GM12878 (cell line): Measurements from ENCODE around the gene IQGAP2. TPM values are rescaled to one million over a fixed set of nuclear protein-coding genes. Genes with fewer than 3 reads are reported as not detected.

ENCODE experiments used
- ATAC-seq: fragments of 200-7000 bp; cut with Tn5 transposase; 3 replicates; pipeline ENCODE4 v1.9.1; 2020; ENCODE audit warnings: mild to moderate bottlenecking, moderate library complexity
- BruUV-seq: library from RNA; stranded (reverse); fragments of 400-500 nt; replicated peaks from 2 replicates; lab custom pipeline; 2021; lab: Mats Ljungman, UMichigan
- CTCF ChIA-PET: fragments of 300-600 bp; sonication (Branson Sonifier 250); formaldehyde crosslinking; extraction: SDS; loops from one replicate; lab custom pipeline; 2021; ENCODE audit warnings: inconsistent platforms; lab: Yijun Ruan, JAX
- POLR2A ChIA-PET: fragments of 350-600 bp; formaldehyde crosslinking; extraction: SDS; loops from one replicate; lab custom pipeline; 2021; ENCODE audit warnings: inconsistent platforms; lab: Charles Lee
- RAD21 ChIA-PET: fragments of 300-600 bp; sonication (Branson Sonifier 250); formaldehyde crosslinking; loops from one replicate; lab custom pipeline; 2023; ENCODE audit warnings: antibody characterized with exemption; ENCODE audit not compliant: unreplicated experiment; lab: Charles Lee
- SMC1A ChIA-PET: fragments of 300-600 bp; sonication (Branson Sonifier 250); formaldehyde crosslinking; loops from one replicate; lab custom pipeline; 2023; ENCODE audit not compliant: unreplicated experiment, uncharacterized antibody; lab: Charles Lee
- DNase-seq: peaks from one replicate; pipeline ENCODE4 v3.0.0-alpha.2; 2011; ENCODE audit warnings: low read depth, low spot score
- FAIRE-seq: peaks from 3 replicates; lab custom pipeline; 2011; peaks lifted over from hg19 to GRCh38; lab: Jason Lieb, UNC
- H2AFZ ChIP-seq: 2 replicates; pipeline ENCODE4 v1.6.0; 2011; ENCODE audit warnings: low read depth, low read length, control low read depth; ENCODE audit not compliant: control insufficient read depth
- H3K27ac ChIP-seq: 2 replicates; pipeline ENCODE4 v1.5.1; 2011; ENCODE audit warnings: control low read depth; ENCODE audit not compliant: control insufficient read depth, insufficient read depth
- H3K27me3 ChIP-seq, 2 experiments: replicated peaks in 1 of 2; 2 replicates each; pipeline versions ENCODE4 v1.6.0 to v1.6.1; 2011; ENCODE audit warnings: low read length in 1 of 2; ENCODE audit not compliant: control insufficient read depth in 2 of 2, insufficient read depth in 2 of 2
- H3K36me3 ChIP-seq, 2 experiments: 2 replicates each; pipeline ENCODE4 v1.5.1; 2011; ENCODE audit warnings: low read length in 1 of 2; ENCODE audit not compliant: control insufficient read depth in 2 of 2, insufficient read depth in 2 of 2
- H3K4me1 ChIP-seq: 2 replicates; pipeline ENCODE4 v1.6.1; 2011; ENCODE audit warnings: mild to moderate bottlenecking, low read length, moderate library complexity, mixed read lengths; ENCODE audit not compliant: control insufficient read depth, insufficient read depth
- H3K4me2 ChIP-seq: 2 replicates; pipeline ENCODE4 v1.6.0; 2011; ENCODE audit warnings: control low read depth; ENCODE audit not compliant: control insufficient read depth, insufficient read depth
- H3K4me3 ChIP-seq: fragments of 200-600 bp; sonication (generic); 2 replicates; pipeline ENCODE4 v1.5.1; 2016
- H3K79me2 ChIP-seq: 2 replicates; pipeline ENCODE4 v1.6.0; 2011; ENCODE audit warnings: low read length; ENCODE audit not compliant: control insufficient read depth, insufficient read depth
- H3K9ac ChIP-seq: 2 replicates; pipeline ENCODE4 v1.8.0; 2011; ENCODE audit warnings: low read length, control low read depth, mixed read lengths; ENCODE audit not compliant: control insufficient read depth, insufficient read depth
- H3K9me3 ChIP-seq: replicated peaks from 3 replicates; pipeline ENCODE4 v1.5.1; 2011; ENCODE audit warnings: mild to moderate bottlenecking, low read length; ENCODE audit not compliant: control insufficient read depth, insufficient read depth
- H4K20me1 ChIP-seq: 2 replicates; pipeline ENCODE4 v1.6.0; 2011; ENCODE audit not compliant: control insufficient read depth, insufficient read depth
- BCL11A ChIP-seq: IDR thresholded peaks from 2 replicates; pipeline ENCODE4 v1.6.1; 2011; ENCODE audit warnings: low read depth, low read length
- ESRRA ChIP-seq: IDR thresholded peaks from 2 replicates; pipeline ENCODE4 v1.6.1; 2012; ENCODE audit warnings: mild to moderate bottlenecking, low read length, improper control_type of control experiment
- LARP7 ChIP-seq: fragments of 450-650 bp; IDR thresholded peaks from 2 replicates; pipeline ENCODE4 v1.6.1; 2017; ENCODE audit warnings: mild to moderate bottlenecking
- POU2F2 ChIP-seq: IDR thresholded peaks from 3 replicates; pipeline ENCODE4 v1.6.1; 2011; ENCODE audit warnings: low read depth, mild to moderate bottlenecking, low read length, borderline replicate concordance
- RBBP5 ChIP-seq: fragments of 200-600 bp; sonication (generic); conservative IDR thresholded peaks from 2 replicates; pipeline ENCODE4 v1.6.1; 2016
- SMARCA5 ChIP-seq: fragments of 450-650 bp; IDR thresholded peaks from 2 replicates; pipeline ENCODE4 v1.6.1; 2017; ENCODE audit warnings: mild to moderate bottlenecking
- SMC3 ChIP-seq: IDR thresholded peaks from 2 replicates; pipeline ENCODE4 v1.6.1; 2011; ENCODE audit warnings: low read length, improper control_type of control experiment, borderline replicate concordance
- SREBF1 ChIP-seq: IDR thresholded peaks from 2 replicates; pipeline ENCODE4 v1.6.1; 2012; ENCODE audit warnings: mild to moderate bottlenecking, low read length
- SRF ChIP-seq, 2 experiments: IDR thresholded peaks; 2 replicates each; pipeline ENCODE4 v1.6.1; 2011; ENCODE audit warnings: low read depth in 2 of 2, low read length in 2 of 2, mild to moderate bottlenecking in 1 of 2, moderate library complexity in 1 of 2
- WGBS: methylation state at CpG from one replicate; pipeline ENCODE4 v1.1.6; 2016; ENCODE audit warnings: low lambda C conversion rate; ENCODE audit not compliant: insufficient replicate concordance, insufficient coverage; ENCODE audit errors: missing lambda C conversion rate; 5-methylcytosine and 5-hydroxymethylcytosine counted together
- in situ Hi-C: fragments of 300-500 bp; cut with MboI; formaldehyde crosslinking; loops from 9 replicates; pipeline ENCODE4 v1.14.3; 2018; ENCODE audit warnings: mixed read lengths
- intact Hi-C: fragments of 100-400 bp; cut with micrococcal nuclease; formaldehyde crosslinking; loops from one replicate; pipeline ENCODE4 v1.14.2; 2022; ENCODE audit not compliant: unreplicated experiment
- polyA plus RNA-seq, 11 experiments: library from polyadenylated mRNA; depleted of rRNA in 4 of 11; unstranded in 6 of 11; stranded (reverse) in 5 of 11; fragments of >200 nt; fragmentation: Nextera tagmentation in 4 of 11; fragmentation: Illumina TruSeq in 1 of 11; extraction: Ambion mirVana in 4 of 11; extraction: Trizol in 1 of 11; gene quantifications; 1 replicate in 1 of 11; 2 replicates in 10 of 11; pipeline versions ENCODE4 v1.2.1 to v1.2.3, GENCODE V29; 2011 to 2016; ENCODE audit warnings: inconsistent platforms in 2 of 11, missing spikeins in 2 of 11, low read depth in 1 of 11
- total RNA-seq, 4 experiments: library from RNA; depleted of rRNA in 3 of 4; stranded (reverse); fragments of >200 nt in 3 of 4; fragmentation: Illumina TruSeq in 1 of 4; extraction: Trizol in 1 of 4; gene quantifications; 2 replicates each; pipeline versions ENCODE4 v1.2.1 to v1.2.3, GENCODE V29; 2013 to 2021
- TF ChIP-seq, protein P1 (sequence below): IDR thresholded peaks from 2 replicates; pipeline ENCODE4 v1.6.1; 2011; ENCODE audit warnings: mild to moderate bottlenecking, low read depth, low read length, moderate library complexity; ENCODE audit not compliant: insufficient replicate concordance
- TF ChIP-seq, protein P2 (sequence below): fragments of 150-350 bp; IDR thresholded peaks from 2 replicates; pipeline ENCODE4 v1.6.1; 2014; ENCODE audit warnings: mild to moderate bottlenecking, low read depth, low read length
- TF ChIP-seq, protein P3 (sequence below): fragments of 450-650 bp; formaldehyde crosslinking; IDR thresholded peaks from 2 replicates; pipeline ENCODE4 v1.4.0; 2020; ENCODE audit warnings: mild to moderate bottlenecking, moderate library complexity
- TF ChIP-seq, protein P4 (sequence below): fragments of 450-650 bp; IDR thresholded peaks from 2 replicates; pipeline ENCODE4 v1.6.1; 2018; ENCODE audit warnings: borderline replicate concordance, mild to moderate bottlenecking; ENCODE audit not compliant: partially characterized antibody

IQGAP2 gene
- total and polyA plus RNA-seq, 10 of the 15 experiments (the other 5 are each of a cell fraction or from before 2014, with no cell fraction given): 14.5 to 41.4 (median 21.8) TPM

DNA sequence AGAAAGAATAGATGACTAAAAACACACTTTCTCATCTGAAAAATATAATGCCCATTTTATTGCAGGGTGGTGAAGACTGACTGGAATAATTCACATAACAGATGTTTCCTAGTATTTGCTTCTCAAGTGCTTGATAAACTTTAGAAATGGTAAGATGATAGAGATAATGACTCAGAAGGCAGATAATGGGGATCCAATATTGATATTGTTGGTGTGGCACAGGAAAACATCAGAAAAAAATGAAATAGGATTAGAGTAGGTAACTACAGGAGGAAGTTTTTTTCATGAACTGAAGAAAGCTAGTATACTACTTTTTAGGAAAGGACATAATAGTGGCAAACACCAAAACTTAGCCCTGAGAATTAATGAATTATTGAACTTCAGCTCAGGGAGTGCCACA, 240.3 kb downstream of the IQGAP2 start (continued):
- TF ChIP-seq, protein P1, sequence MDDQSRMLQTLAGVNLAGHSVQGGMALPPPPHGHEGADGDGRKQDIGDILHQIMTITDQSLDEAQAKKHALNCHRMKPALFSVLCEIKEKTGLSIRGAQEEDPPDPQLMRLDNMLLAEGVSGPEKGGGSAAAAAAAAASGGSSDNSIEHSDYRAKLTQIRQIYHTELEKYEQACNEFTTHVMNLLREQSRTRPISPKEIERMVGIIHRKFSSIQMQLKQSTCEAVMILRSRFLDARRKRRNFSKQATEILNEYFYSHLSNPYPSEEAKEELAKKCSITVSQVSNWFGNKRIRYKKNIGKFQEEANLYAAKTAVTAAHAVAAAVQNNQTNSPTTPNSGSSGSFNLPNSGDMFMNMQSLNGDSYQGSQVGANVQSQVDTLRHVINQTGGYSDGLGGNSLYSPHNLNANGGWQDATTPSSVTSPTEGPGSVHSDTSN: no peak
- TF ChIP-seq, protein P2, sequence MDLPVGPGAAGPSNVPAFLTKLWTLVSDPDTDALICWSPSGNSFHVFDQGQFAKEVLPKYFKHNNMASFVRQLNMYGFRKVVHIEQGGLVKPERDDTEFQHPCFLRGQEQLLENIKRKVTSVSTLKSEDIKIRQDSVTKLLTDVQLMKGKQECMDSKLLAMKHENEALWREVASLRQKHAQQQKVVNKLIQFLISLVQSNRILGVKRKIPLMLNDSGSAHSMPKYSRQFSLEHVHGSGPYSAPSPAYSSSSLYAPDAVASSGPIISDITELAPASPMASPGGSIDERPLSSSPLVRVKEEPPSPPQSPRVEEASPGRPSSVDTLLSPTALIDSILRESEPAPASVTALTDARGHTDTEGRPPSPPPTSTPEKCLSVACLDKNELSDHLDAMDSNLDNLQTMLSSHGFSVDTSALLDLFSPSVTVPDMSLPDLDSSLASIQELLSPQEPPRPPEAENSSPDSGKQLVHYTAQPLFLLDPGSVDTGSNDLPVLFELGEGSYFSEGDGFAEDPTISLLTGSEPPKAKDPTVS: no peak
- no peak for TF ChIP-seq SMARCA5
- TF ChIP-seq, protein P3, sequence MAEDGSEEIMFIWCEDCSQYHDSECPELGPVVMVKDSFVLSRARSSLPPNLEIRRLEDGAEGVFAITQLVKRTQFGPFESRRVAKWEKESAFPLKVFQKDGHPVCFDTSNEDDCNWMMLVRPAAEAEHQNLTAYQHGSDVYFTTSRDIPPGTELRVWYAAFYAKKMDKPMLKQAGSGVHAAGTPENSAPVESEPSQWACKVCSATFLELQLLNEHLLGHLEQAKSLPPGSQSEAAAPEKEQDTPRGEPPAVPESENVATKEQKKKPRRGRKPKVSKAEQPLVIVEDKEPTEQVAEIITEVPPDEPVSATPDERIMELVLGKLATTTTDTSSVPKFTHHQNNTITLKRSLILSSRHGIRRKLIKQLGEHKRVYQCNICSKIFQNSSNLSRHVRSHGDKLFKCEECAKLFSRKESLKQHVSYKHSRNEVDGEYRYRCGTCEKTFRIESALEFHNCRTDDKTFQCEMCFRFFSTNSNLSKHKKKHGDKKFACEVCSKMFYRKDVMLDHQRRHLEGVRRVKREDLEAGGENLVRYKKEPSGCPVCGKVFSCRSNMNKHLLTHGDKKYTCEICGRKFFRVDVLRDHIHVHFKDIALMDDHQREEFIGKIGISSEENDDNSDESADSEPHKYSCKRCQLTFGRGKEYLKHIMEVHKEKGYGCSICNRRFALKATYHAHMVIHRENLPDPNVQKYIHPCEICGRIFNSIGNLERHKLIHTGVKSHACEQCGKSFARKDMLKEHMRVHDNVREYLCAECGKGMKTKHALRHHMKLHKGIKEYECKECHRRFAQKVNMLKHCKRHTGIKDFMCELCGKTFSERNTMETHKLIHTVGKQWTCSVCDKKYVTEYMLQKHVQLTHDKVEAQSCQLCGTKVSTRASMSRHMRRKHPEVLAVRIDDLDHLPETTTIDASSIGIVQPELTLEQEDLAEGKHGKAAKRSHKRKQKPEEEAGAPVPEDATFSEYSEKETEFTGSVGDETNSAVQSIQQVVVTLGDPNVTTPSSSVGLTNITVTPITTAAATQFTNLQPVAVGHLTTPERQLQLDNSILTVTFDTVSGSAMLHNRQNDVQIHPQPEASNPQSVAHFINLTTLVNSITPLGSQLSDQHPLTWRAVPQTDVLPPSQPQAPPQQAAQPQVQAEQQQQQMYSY: no peak

DNA sequence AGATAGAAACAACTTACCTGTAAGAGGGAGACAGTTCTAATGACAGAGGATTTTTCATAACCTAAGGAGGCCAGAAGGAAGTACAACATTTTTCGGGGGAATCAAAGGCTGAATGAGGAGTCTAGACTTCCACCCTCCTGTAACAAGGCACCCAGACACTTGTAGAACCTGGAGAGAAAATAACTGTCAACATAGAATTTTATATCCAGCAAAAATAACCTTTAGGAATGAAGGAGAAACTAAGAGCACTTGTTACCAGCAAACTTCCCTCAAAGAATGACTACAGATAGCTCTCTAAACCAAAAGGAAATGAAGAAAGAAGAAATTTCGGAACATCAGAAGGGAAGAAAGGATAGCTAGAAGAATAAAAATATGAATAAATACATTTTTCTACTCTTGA, 246.1 kb downstream of the IQGAP2 start:
- no peaks in the 10 kb centered on the region for H3K27me3 ChIP-seq
- H3K9me3 ChIP-seq: peaks cover 16% of the 10 kb centered on the region; the same call in 2 of the 3 replicates
- intact Hi-C loops: no loop called here
- no TSS peak for BruUV-seq
- no peak overlapping the region for H3K4me3 ChIP-seq
- WGBS: 72% methylated on average over 2 of the region's 2 CpGs
- H3K27ac ChIP-seq: no peak overlapping the region
- H3K4me2 ChIP-seq: no peak overlapping the region
- H3K79me2 ChIP-seq: no peaks in the 10 kb centered on the region
- peaks cover 6% of the 10 kb centered on the region; the same call in 1 of the 2 replicates for H3K4me1 ChIP-seq
- ChIA-PET SMC1A (interaction anchor here (0.7 kb wide), 1 partner anchor 162 kb away, joined by 3 read pairs; no protein-coding TSS in a partner anchor), POLR2A (no interaction called here), RAD21 (interaction anchor here (1.2 kb wide), 1 partner anchor 125 kb away, joined by 4 read pairs; no protein-coding TSS in a partner anchor), CTCF (interaction anchor here (1.5 kb wide), 1 partner anchor 12 kb away, joined by 4 read pairs; no protein-coding TSS in a partner anchor)
- no peaks in the 10 kb centered on the region for H4K20me1 ChIP-seq
- in situ Hi-C loops: no loop called here
- no peak overlapping the region for H3K9ac ChIP-seq
- FAIRE-seq: no peak
- ATAC-seq: no peak
- H3K36me3 ChIP-seq: no peaks in the 10 kb centered on the region; a peak in 2 of 4 replicates
- H2AFZ ChIP-seq: no peak overlapping the region
- DNase-seq: no peak
- TF ChIP-seq SREBF1 (no peak), BCL11A (no peak), ESRRA (no peak), RBBP5 (no peak), POU2F2 (no peak), LARP7 (no peak), SRF (IDR thresholded peaks at IDR 0.05; ENCODE audit: low read depth in 2 of 2, low read length in 2 of 2) (no peak), SMC3 (no peak)
- TF ChIP-seq, protein P4, sequence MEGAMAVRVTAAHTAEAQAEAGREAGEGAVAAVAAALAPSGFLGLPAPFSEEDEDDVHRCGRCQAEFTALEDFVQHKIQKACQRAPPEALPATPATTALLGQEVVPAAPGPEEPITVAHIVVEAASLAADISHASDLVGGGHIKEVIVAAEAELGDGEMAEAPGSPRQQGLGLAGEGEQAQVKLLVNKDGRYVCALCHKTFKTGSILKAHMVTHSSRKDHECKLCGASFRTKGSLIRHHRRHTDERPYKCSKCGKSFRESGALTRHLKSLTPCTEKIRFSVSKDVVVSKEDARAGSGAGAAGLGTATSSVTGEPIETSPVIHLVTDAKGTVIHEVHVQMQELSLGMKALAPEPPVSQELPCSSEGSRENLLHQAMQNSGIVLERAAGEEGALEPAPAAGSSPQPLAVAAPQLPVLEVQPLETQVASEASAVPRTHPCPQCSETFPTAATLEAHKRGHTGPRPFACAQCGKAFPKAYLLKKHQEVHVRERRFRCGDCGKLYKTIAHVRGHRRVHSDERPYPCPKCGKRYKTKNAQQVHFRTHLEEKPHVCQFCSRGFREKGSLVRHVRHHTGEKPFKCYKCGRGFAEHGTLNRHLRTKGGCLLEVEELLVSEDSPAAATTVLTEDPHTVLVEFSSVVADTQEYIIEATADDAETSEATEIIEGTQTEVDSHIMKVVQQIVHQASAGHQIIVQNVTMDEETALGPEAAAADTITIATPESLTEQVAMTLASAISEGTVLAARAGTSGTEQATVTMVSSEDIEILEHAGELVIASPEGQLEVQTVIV: no peak
